ENCODE data around the gene CGRRF1.
A peak's percentile ranks its signal among the peaks of the same experiment; 100 is the strongest.

The CGRRF1 gene

DNA sequence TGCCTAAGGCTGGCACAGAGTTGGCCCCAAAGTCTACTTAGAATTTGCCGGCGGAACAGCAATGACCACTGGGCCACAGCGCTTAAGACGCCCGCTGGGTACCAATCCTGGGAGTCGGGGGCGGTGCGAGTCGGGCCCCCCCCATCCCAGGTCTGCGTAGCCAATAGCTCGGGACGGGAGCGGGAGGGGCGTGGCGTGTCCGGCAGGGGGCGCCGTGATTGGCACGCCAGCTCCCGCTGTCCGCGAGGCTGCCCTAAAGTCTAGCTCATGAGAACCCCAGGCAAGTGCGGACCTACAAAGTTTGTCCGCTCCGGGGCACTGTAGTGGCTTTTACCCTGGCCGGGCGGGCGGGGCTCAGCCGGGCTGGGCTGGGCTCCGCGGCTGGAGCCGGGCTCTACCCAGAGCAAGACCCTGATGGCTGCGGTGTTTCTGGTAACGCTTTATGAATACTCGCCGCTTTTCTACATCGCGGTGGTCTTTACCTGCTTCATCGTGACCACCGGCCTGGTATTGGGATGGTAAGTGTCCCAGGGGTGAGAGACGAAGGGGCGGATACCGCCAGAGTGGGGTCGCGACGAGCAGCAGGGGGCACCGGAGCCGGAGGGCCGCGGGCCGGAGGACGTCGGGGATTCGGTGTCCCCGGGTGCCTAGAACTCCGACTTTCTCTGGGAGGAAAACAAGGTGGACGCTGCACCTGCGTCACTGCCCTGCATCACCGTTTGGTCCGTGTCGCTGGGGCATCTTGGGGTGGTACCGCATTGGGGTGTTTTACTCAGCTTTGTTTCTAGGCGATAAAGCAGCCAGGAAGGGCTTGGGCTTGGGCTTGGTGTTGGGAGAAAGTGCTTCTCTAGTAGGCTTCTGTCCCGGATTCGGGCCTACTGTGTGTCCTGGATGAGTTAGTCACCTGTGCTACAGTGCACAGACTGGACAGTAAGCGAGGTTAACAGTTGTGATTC, at the start of gene CGRRF1:
Gene CGRRF1, plus strand, starts transcription at position 361 of the 956 bp plus-strand sequence. Its CDS starts 54 bp downstream, at position 415.
- peak; percentile 98 for DNase-seq

DNA sequence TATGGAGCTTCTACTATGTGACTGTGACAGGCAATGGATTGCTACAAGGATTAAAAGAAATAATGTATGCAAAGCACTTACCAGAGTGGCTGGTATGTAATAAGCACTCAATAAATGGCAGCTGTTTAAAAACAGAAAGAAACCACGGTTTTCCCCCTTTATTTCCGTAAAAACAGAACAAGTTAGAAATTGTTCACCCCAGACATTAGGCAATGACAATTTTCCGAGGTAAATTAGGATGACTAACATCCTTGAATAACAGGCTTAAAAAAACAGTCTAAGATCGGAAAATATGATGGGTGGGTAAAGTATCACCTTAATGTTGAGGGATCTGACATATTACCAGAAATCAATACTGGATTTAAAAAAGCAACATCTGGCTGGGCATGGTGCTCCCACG, 47.7 kb upstream of the CGRRF1 start:
- no peak for DNase-seq

- no peak for DNase-seq
Measured at GRCh38 chr14:54465654-54466053, 44.1 kb upstream of the CGRRF1 start.

DNA sequence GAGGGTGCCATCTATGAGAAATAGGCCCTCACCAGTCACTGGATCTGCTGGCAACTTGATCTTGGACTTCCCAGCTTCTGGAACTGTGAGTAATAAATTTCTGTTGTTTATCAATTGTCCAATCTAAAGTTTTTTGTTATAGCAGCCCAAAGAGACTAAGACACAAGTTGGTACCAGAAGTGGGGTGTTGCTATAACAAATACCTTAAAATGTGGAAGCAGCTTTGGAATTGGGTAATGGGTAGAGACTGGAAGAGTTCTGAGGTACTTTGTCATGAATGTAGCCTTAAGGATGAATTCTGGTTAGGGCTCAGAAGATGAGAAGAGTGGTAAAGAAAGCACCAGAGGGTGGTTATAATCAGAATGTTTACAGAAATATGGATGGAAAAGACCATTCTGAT, 42.4 kb upstream of the CGRRF1 start:
- no peak for DNase-seq

DNA sequence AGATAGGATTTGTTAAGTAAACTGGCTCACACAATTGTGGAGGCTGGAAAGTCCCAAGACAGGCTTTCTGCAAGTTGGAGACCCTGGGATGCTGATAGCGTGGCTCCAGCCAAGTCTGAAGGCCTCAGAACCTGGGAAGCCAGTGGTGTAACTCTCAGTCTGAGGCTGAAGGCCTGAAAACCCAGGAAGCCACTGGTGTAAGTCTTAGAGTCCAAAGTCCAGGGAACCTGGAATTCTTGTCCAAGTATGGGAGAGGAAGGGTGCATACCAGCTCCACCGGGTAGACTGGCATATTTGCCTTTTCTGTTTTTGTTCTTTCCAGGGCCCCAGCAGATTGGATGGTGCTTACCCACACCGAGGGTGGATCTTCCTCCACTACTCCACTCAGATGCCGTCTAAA, 39.0 kb upstream of the CGRRF1 start:
- DNase-seq, result no peak

DNA sequence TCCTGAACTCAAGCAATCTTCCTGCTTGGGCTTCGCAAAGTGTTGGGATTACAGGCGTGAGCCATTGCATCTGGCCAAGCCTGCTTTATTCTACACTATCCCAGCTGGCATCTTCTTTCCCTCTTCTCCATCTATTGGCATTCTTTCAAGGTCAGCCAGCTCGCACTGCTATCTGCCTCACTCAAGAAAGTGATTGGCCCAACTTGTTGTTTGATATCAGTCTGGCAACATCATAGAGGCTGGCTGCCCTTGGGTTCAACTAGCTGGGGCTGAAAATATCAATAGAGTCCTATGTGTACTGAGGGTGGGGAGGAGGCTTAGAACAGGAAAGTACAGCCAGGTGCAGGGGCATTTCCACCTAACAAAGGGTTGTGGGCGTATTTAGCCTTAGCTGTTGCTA, 38.1 kb upstream of the CGRRF1 start:
- no peak for DNase-seq

DNA sequence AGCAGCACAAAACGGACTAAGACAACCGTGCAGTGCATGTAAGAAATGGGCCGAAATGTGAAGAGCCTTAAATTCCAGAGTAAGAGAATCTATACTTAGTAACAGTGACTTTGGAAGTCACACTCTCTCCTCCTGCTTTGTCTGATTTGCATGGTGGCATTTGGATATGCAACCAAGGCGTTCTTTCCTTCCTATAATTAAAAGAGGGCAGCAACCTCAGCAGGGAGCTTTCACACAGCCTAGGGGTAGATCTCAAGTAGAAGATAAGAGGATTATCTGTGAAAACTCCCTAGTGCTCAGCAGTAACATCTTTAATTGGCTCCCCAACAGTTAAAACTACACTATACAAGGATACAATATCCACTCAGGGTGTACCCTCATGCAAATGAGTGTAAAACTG, 37.4 kb upstream of the CGRRF1 start:
- DNase-seq, result no peak

- no peak for DNase-seq
Measured at GRCh38 chr14:54474232-54474793, 35.4 kb upstream of the CGRRF1 start.

DNA sequence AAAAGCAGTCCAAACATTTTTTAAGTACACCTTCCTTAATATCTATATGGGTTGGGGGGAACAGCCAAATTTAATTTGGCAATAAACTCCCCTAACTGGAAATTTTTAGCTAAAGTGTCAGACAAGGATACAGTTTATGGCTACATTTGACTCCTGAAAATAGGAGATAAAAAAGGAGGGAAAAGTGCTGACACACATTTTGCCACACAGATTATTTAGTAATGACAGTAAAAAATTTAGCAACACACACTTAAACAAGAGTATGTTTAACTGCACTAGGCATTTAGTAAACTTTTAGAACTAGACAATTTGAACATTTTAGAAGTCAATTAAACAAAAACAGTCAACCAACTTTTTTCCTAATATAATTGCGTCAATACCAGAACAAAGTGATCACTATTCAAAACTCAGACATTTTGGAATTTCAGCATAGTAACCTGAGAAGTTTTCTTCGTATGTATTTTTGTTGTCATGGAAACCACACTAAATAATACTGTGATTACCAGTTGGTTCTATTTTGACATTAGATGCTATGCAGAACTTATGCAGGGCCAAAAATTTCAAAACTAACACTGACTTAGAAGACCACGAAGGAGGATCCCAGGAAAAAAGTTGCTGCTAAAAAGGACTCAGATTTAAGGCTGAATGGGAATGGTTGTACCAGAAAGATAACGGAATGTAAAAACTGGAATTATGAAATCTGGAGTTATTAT, 34.4 kb upstream of the CGRRF1 start:
- no peak for DNase-seq

- DNase-seq, result no peak
Measured at GRCh38 chr14:54475911-54476310, 33.8 kb upstream of the CGRRF1 start.

GRCh38 chr14:54478636-54479215, 31.0 kb upstream of the CGRRF1 start:
- DNase-seq, result no peak

DNA sequence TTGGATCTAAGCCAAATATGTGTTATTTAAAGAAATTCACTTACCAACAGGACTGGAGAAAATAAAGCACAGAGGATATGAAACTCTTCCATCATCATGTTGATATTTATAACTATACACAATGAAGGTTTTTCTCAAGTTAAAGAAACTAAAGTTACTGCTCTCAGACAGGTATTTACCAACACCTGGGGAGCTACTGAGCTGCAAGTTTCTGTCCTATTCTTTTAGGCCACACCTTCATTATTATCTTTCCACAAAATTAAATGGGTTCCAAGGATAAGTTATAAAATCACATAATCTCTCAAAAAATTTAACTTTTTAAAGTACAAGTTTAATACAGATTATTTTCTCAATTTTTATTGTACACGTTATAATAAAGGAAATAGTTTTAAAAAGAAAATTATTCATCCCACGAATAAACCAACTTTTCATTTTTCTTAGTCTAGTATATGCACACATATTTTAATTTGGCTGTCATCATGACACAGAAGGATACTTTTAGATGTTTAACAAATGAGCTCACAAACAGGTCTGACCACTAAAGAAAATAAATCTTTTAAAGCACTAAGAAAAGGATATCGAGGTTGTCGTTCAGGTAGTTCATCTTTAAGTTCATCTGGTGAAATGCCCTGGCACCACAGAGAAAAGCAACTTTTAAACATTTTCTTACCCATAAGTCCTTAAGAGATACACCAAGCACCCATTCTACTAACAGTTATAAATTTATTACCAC, 28.7 kb upstream of the CGRRF1 start:
- DNase-seq, result no peak

DNA sequence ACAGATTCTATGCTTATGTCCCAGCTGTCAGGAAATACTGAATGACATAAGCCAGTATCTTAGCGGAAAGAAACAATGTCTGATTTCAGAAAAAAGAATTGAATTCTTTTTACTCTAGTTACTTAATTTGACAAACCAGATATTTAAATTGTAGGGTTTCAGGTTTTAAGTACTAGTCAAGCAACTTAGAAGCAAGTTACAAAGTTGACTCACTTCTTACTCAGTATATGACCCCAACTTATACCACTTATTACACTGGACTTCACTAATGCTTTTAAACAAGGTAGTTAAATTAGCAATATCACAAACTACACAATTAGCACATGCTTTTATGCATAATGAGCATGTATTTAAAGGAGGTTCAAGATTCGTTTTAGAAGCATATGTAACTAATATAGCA, 28.0 kb upstream of the CGRRF1 start:
- no peak for DNase-seq

GRCh38 chr14:54483073-54483745, 26.5 kb upstream of the CGRRF1 start:
- DNase-seq, result no peak

DNA sequence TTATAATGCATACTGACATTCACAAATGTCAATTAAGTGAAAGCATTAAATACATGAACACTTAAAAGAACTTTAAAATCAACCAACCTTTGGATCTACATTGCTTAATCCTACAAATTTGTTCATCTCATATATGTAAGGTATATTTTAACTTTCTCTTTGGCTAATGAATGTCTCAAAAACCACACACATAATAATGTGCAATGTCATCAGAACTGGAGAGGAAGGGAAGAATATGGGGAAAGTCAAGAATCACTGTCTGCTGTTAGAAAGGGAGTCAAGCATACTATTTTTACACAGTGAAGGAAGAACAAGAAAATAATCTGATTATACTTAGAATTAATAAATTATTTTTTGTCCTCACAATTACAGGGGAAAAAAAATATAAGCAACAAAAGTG, 25.9 kb upstream of the CGRRF1 start:
- DNase-seq, result no peak

DNA sequence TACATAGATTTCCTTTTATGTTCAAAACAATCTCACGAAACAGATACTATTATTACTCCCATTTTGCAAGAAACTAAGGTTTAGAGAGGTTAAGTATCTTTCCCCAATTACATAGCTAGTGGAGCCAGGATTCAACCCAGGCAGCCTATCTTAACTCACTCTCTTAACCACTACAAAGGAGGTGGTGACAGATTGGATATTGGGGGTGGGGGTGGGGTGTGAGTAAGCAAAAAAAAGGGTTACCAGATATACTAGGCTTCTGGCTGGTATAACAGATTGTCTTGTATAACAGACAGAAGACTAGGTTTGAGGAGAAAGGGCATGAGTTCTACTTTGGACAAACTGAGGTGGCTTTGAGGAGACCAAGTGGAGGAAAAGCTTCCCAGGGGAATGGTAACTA, 23.0 kb upstream of the CGRRF1 start:
- no peak for DNase-seq

GRCh38 chr14:54487771-54488170, 21.9 kb upstream of the CGRRF1 start:
- no peak for DNase-seq

GRCh38 chr14:54488318-54488645, 21.4 kb upstream of the CGRRF1 start:
- no peak for DNase-seq

GRCh38 chr14:54488646-54489317, 20.9 kb upstream of the CGRRF1 start, which contains the start of gene GMFB:
Gene GMFB (minus strand): TSS chr14:54488980. CDS start chr14:54488927, 53 bp downstream.
- DNase-seq, result peak; percentile 89

DNA sequence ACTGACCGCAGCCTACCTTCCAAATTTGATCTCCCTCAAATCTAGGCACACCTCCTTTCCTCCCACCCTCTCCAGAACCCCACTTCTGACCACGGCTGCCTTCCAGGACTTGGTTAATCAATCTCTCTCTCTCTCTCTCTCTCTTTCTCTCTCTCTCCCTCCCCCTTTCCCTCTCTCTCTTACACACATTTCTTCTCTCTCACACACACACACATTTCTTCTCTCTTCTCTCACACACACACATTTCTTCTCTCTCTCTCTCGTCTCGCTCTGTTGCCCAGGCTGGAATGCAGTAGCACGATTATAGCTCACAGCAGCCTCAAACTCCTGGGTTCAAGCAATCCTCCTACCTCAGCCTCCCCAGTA, 20.4 kb upstream of the CGRRF1 start:
- DNase-seq, result no peak

DNA sequence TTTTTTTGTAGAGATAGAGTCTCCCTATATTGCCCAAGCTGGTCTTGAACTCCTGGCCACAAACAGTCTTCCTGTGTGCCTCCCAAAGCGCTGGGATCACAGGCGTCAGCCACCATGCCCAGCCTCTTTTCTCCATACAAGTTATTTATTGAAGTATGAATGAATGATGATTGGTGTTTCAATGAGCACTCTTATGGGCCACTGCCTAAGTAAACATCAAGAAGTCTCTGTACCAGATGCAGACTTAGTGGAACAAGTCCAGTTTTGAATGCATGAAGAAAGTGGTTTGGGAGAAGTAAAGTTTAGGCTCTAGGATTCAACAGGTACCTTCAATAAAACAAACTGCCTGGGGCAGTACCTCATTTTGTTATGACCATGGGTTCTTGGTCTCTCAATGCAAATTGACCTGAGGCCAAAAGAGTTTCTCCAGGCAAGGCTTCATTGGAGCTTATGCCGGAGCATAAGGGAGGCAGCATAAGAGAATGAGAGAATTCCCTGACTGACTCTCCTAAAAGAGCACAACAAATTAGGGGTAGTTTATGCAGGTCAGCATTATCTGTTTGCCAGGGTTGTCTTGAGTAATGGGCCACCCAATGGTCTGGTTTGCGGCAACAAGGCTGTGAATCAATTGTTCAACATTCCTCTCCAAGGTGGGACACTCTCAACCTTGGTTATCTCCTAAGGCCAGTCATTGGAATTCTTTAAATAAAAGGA, 19.8 kb upstream of the CGRRF1 start:
- no peak for DNase-seq
